KBM-7 (cell line): ENCODE data around the gene KRTAP7-1.

ENCODE experiments used
- DNase-seq: peaks from one replicate; pipeline ENCODE4 v3.0.0-alpha.2; 2015
- in situ Hi-C: fragments of 300-500 bp; cut with MboI; formaldehyde crosslinking; loops from 2 replicates; pipeline ENCODE4 v1.14.3; 2020; ENCODE audit warnings: low sequenced_read_pairs, low pct_unique_long_range_greater_than_20kb, mixed read lengths

Gene KRTAP7-1, protein sequence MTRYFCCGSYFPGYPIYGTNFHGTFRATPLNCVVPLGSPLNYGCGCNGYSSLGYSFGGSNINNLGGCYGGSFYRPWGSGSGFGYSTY

DNA sequence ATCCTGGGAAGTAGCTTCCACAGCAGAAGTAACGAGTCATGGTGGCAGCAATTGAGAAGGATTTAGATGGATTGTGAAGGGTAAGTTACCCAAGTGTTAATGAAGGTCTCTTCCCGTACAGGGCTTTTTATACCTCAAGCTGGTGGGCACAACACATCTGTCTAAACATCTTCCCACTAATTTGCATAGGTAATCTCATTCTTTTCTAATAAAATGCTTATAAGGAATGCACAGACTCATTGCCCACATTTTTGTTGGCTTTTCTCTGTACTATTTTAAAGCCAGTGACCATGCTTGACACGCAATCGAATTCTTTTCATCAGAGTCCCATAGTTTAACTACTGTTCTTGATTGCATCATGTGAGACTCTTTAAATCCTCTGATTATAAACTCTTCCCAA lies at the start of gene KRTAP7-1:
Gene KRTAP7-1, minus strand, starts transcription at position 101 of the 400 bp plus-strand sequence. Its CDS starts 61 bp downstream, at position 40.
- in situ Hi-C loops, result no loop called here

GRCh38 chr21:30874526-30874925 lies 45.0 kb upstream of the KRTAP7-1 start:
- in situ Hi-C loops, result no loop called here
- no peak for DNase-seq

More for the DNA sequence above, at the start of gene KRTAP7-1:
- no peak for DNase-seq

DNA sequence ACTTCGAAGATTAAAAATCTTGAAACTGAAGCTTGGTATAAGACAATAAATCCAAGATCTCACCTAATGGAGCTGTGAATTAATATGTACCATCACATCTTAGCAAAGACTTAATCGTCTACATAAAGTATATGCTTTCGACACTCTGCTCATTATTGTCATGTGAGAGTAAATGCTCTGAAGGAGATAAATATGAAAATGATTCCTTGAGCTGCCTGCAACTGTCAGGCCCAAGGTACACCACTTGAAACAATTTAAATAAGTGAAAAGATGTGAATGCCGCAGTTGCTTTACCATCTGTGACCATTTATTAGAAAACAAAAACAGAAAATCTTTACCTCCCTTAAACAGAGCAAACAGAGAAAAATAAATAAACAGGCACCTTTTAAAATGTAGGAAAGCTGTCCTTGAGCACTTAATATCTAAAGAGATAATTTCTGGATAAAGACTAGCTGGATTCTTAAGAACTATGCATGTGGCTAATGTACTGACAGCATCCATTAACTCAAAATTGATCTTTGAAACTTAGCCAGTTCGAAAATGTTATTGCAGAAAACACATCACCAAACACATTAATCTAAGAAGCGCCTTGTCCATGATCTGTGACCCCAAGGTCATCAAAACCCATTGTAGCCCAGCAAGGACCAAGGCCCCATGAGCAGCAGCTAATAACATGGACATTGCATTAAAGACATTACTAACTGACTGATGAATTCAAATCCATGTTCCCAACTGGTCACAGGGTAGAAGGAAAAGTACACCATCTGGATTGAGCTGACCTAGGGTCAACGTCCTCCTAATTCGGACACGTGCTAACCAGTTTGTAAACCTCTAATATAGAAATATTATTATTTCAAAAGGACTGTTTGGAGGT lies 18.3 kb upstream of the KRTAP7-1 start:
- in situ Hi-C loops, result no loop called here
- DNase-seq, result no peak

- no peak for DNase-seq
- in situ Hi-C loops, result no loop called here
Measured at GRCh38 chr21:30842990-30843389, 13.4 kb upstream of the KRTAP7-1 start.

GRCh38 chr21:30839304-30839703 lies 9.7 kb upstream of the KRTAP7-1 start:
- peak; percentile 7 for DNase-seq
- in situ Hi-C loops, result no loop called here

- in situ Hi-C loops, result no loop called here
Measured at GRCh38 chr21:30838536-30838935, 9.0 kb upstream of the KRTAP7-1 start.

DNA sequence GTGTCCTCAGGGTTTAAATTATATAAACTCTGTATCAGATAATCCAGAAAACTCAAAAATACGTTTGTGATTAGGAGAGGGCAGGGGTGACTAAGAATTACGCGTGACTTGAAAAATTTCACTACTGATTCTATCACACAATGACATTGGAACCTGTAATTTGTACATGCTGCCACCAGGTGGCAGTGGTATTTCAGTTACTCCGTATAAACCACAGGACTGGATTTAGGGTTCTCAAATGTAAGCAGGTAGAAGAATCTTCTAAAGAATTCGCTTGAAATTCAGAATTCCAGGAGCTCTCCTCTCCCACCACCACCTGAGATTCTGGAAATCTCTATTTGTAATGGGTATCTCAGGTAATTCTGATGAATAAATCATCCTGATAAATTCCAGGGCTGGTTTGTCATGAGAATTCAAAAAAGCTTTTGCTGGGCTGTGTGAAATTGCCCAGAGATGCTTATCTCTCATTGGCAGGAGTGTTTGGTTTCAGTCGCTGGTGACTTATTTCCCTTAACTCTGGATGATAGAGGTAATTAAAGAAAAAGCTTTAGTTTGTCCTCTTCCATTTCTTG lies 1.7 kb upstream of the KRTAP7-1 start:
- in situ Hi-C loops, result no loop called here
- DNase-seq, result peak; percentile 27

More at GRCh38 chr21:30838536-30838935, 9.0 kb upstream of the KRTAP7-1 start:
- no peak for DNase-seq

DNA sequence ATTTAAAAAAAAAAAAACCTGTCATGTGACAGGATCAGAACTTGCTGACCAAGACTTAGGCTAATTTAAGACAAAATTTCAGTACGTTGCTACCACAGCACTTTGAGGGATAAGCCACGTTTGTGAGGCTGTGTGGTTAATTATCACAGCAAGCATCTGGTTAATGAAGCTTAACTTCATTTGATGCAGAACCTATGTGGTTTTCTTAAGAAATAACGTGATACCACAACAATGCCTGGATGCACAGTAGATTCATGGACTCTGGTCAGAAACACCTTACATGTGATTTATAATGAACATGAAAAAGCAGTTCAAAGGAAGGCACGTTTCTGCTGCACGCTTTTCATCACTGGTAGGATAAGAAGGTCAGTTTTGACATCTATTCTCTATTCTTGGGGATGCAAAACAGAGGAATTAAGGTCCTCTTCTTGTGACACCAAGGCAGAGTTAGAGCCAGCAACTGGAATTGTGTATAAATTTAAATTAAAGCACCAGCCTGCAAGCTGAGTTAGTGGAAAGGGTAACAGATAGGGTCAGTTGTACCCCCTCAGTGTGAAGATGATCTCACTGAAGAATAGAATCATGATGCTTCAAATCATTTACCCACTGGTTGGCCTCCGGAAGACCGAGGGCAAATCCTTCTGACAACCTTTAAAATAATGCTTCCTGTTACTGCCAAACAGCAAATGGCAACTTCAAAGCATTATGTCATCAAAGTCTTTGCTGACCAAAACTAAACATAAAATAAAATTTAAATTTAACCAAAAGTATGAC lies 10.5 kb downstream of the KRTAP7-1 start:
- no peak for DNase-seq
- in situ Hi-C loops, result no loop called here

- in situ Hi-C loops, result no loop called here
- no peak for DNase-seq
Measured at GRCh38 chr21:30813174-30813573, 16.4 kb downstream of the KRTAP7-1 start, which contains the start of gene KRTAP8-1. KRTAP8-1 (minus strand) TSS chr21:30813274; CDS start chr21:30813220, 54 bp downstream.

- no peak for DNase-seq
- in situ Hi-C loops, result no loop called here
Measured at GRCh38 chr21:30800605-30801004, 29.0 kb downstream of the KRTAP7-1 start.

- DNase-seq, result no peak
- in situ Hi-C loops, result no loop called here
Measured at GRCh38 chr21:30793581-30794314, 35.8 kb downstream of the KRTAP7-1 start.

- DNase-seq, result no peak
- in situ Hi-C loops, result no loop called here
Measured at GRCh38 chr21:30779249-30779648, 50.3 kb downstream of the KRTAP7-1 start.
